ENCODE results near the gene SEM1.

SEM1 gene

GRCh38 chr7:96667026-96667425 is 42.6 kb downstream of the SEM1 start:
- no peak overlapping the region for H4K91ac ChIP-seq (ENCODE audit: low read length)
- no peaks in the 10 kb centered on the region for H3K4me1 ChIP-seq (ENCODE audit: control insufficient read depth, insufficient read depth, low read depth, low read length)
- no peak overlapping the region for H2AK5ac ChIP-seq (ENCODE audit: low read length, severe bottlenecking)
- H2BK5ac ChIP-seq (ENCODE audit: low read depth, low read length, poor library complexity, severe bottlenecking): no peak overlapping the region
- WGBS: 93% methylated on average over 5 of the region's 5 CpGs
- peaks cover 0 to 21% of the 10 kb centered on the region in 2 experiments for H3K36me3 ChIP-seq (ENCODE audit: control insufficient read depth in 1 of 2, insufficient read depth in 2 of 2, low read depth in 1 of 2, low read length in 2 of 2)
- no peak overlapping the region for H2AFZ ChIP-seq (ENCODE audit: low read depth, low read length)
- no peak overlapping the region for H2BK15ac ChIP-seq (ENCODE audit: low read depth, poor library complexity, severe bottlenecking)
- no peak overlapping the region for H4K8ac ChIP-seq (ENCODE audit: low read length)
- DNase-seq: no peak
- no peak overlapping the region for H3K23ac ChIP-seq (ENCODE audit: low read length in 2 of 2)
- H3K27me3 ChIP-seq (ENCODE audit: control insufficient read depth in 1 of 2, insufficient read depth in 1 of 2, low read length in 2 of 2): no peaks in the 10 kb centered on the region
- H2BK12ac ChIP-seq (ENCODE audit: low read length in 2 of 2): no peak overlapping the region
- no peaks in the 10 kb centered on the region for H3K9me3 ChIP-seq (ENCODE audit: control insufficient read depth, low read length)
- no peak overlapping the region for H3K4ac ChIP-seq (ENCODE audit: low read depth in 1 of 2, low read length in 2 of 2)
- H3K79me1 ChIP-seq (replicated peaks; ENCODE audit: low read length, poor library complexity, severe bottlenecking): no peaks in the 10 kb centered on the region
- no peak overlapping the region for H3K18ac ChIP-seq (ENCODE audit: low read depth in 1 of 2, low read length in 2 of 2)
- H3K4me2 ChIP-seq (ENCODE audit: low read length, poor library complexity, severe bottlenecking): no peak overlapping the region
- H2BK120ac ChIP-seq (ENCODE audit: low read depth, low read length): no peak overlapping the region
- H3K27ac ChIP-seq (ENCODE audit: low read length, poor library complexity, severe bottlenecking): no peak overlapping the region
- no peak overlapping the region for H3K14ac ChIP-seq (ENCODE audit: low read length in 2 of 2)
- no peak overlapping the region for H3K4me3 ChIP-seq (ENCODE audit: insufficient read depth in 1 of 2, low read depth in 1 of 2, low read length in 2 of 2)
- no peak overlapping the region for H3K9ac ChIP-seq (ENCODE audit: low read length)

- H4K8ac ChIP-seq (ENCODE audit: low read length): no peak overlapping the region
- H2BK5ac ChIP-seq (ENCODE audit: low read depth, low read length, poor library complexity, severe bottlenecking): no peak overlapping the region
- H3K79me1 ChIP-seq (replicated peaks; ENCODE audit: low read length, poor library complexity, severe bottlenecking): no peaks in the 10 kb centered on the region
- H3K4ac ChIP-seq (ENCODE audit: low read depth in 1 of 2, low read length in 2 of 2): no peak overlapping the region
- H3K4me1 ChIP-seq (ENCODE audit: control insufficient read depth, insufficient read depth, low read depth, low read length): no peaks in the 10 kb centered on the region
- no peak overlapping the region for H2AFZ ChIP-seq (ENCODE audit: low read depth, low read length)
- no peak overlapping the region for H3K27ac ChIP-seq (ENCODE audit: low read length, poor library complexity, severe bottlenecking)
- no peak overlapping the region for H2BK12ac ChIP-seq (ENCODE audit: low read length in 2 of 2)
- no peak overlapping the region for H2AK5ac ChIP-seq (ENCODE audit: low read length, severe bottlenecking)
- H3K14ac ChIP-seq (ENCODE audit: low read length in 2 of 2): no peak overlapping the region
- peaks cover 0 to 15% of the 10 kb centered on the region in 2 experiments for H3K36me3 ChIP-seq (ENCODE audit: control insufficient read depth in 1 of 2, insufficient read depth in 2 of 2, low read depth in 1 of 2, low read length in 2 of 2)
- no peak overlapping the region for H2BK15ac ChIP-seq (ENCODE audit: low read depth, poor library complexity, severe bottlenecking)
- no peak overlapping the region for H3K4me2 ChIP-seq (ENCODE audit: low read length, poor library complexity, severe bottlenecking)
- no peak overlapping the region for H2BK120ac ChIP-seq (ENCODE audit: low read depth, low read length)
- H4K91ac ChIP-seq (ENCODE audit: low read length): no peak overlapping the region
- no peak overlapping the region for H3K9ac ChIP-seq (ENCODE audit: low read length)
- no peak overlapping the region for H3K4me3 ChIP-seq (ENCODE audit: insufficient read depth in 1 of 2, low read depth in 1 of 2, low read length in 2 of 2)
- WGBS: no CpG with 5 or more reads among the region's 1 CpG
- DNase-seq: no peak
- H3K9me3 ChIP-seq (ENCODE audit: control insufficient read depth, low read length): no peaks in the 10 kb centered on the region
- H3K23ac ChIP-seq (ENCODE audit: low read length in 2 of 2): no peak overlapping the region
- H3K27me3 ChIP-seq (ENCODE audit: control insufficient read depth in 1 of 2, insufficient read depth in 1 of 2, low read length in 2 of 2): no peaks in the 10 kb centered on the region
- no peak overlapping the region for H3K18ac ChIP-seq (ENCODE audit: low read depth in 1 of 2, low read length in 2 of 2)
Observed at GRCh38 chr7:96665689-96666088, 44.0 kb downstream of the SEM1 start.

- Histone ChIP-seq H3K9ac (ENCODE audit: low read length) (no peak overlapping the region), H2AK5ac (ENCODE audit: low read length, severe bottlenecking) (no peak overlapping the region), H3K14ac (ENCODE audit: low read length in 2 of 2) (no peak overlapping the region), H2BK5ac (ENCODE audit: low read depth, low read length, poor library complexity, severe bottlenecking) (no peak overlapping the region), H4K91ac (ENCODE audit: low read length) (no peak overlapping the region), H3K4me1 (ENCODE audit: control insufficient read depth, insufficient read depth, low read depth, low read length) (no peaks in the 10 kb centered on the region), H3K9me3 (ENCODE audit: control insufficient read depth, low read length) (no peaks in the 10 kb centered on the region), H2BK12ac (ENCODE audit: low read length in 2 of 2) (no peak overlapping the region), H2AFZ (ENCODE audit: low read depth, low read length) (no peak overlapping the region), H4K8ac (ENCODE audit: low read length) (no peak overlapping the region), H3K27me3 (ENCODE audit: control insufficient read depth in 1 of 2, insufficient read depth in 1 of 2, low read length in 2 of 2) (no peaks in the 10 kb centered on the region), H3K4ac (ENCODE audit: low read depth in 1 of 2, low read length in 2 of 2) (no peak overlapping the region), H3K4me2 (ENCODE audit: low read length, poor library complexity, severe bottlenecking) (no peak overlapping the region), H3K79me1 (replicated peaks; ENCODE audit: low read length, poor library complexity, severe bottlenecking) (no peaks in the 10 kb centered on the region), H3K18ac (ENCODE audit: low read depth in 1 of 2, low read length in 2 of 2) (no peak overlapping the region), H3K4me3 (ENCODE audit: insufficient read depth in 1 of 2, low read depth in 1 of 2, low read length in 2 of 2) (no peak overlapping the region), H2BK120ac (ENCODE audit: low read depth, low read length) (no peak overlapping the region), H2BK15ac (ENCODE audit: low read depth, poor library complexity, severe bottlenecking) (no peak overlapping the region), H3K36me3 (ENCODE audit: control insufficient read depth in 1 of 2, insufficient read depth in 2 of 2, low read depth in 1 of 2, low read length in 2 of 2) (peaks cover 0 to 11% of the 10 kb centered on the region in 2 experiments), H3K27ac (ENCODE audit: low read length, poor library complexity, severe bottlenecking) (no peak overlapping the region), H3K23ac (ENCODE audit: low read length in 2 of 2) (no peak overlapping the region)
- 99% methylated on average over 2 of the region's 2 CpGs for WGBS
- no peak for DNase-seq
Observed at GRCh38 chr7:96664793-96665192, 44.9 kb downstream of the SEM1 start.

- Histone ChIP-seq H4K91ac (ENCODE audit: low read length) (no peak overlapping the region), H2BK5ac (ENCODE audit: low read depth, low read length, poor library complexity, severe bottlenecking) (no peak overlapping the region), H3K36me3 (ENCODE audit: control insufficient read depth in 1 of 2, insufficient read depth in 2 of 2, low read depth in 1 of 2, low read length in 2 of 2) (peaks cover 0 to 11% of the 10 kb centered on the region in 2 experiments), H3K4me3 (ENCODE audit: insufficient read depth in 1 of 2, low read depth in 1 of 2, low read length in 2 of 2) (no peak overlapping the region), H3K4me1 (ENCODE audit: control insufficient read depth, insufficient read depth, low read depth, low read length) (no peaks in the 10 kb centered on the region), H3K14ac (ENCODE audit: low read length in 2 of 2) (no peak overlapping the region), H2AFZ (ENCODE audit: low read depth, low read length) (no peak overlapping the region), H3K9me3 (ENCODE audit: control insufficient read depth, low read length) (no peaks in the 10 kb centered on the region), H3K9ac (ENCODE audit: low read length) (no peak overlapping the region), H2BK120ac (ENCODE audit: low read depth, low read length) (no peak overlapping the region), H3K23ac (ENCODE audit: low read length in 2 of 2) (no peak overlapping the region), H3K27me3 (ENCODE audit: control insufficient read depth in 1 of 2, insufficient read depth in 1 of 2, low read length in 2 of 2) (no peaks in the 10 kb centered on the region), H3K4me2 (ENCODE audit: low read length, poor library complexity, severe bottlenecking) (no peak overlapping the region), H2AK5ac (ENCODE audit: low read length, severe bottlenecking) (no peak overlapping the region), H3K18ac (ENCODE audit: low read depth in 1 of 2, low read length in 2 of 2) (no peak overlapping the region), H4K8ac (ENCODE audit: low read length) (no peak overlapping the region), H3K4ac (ENCODE audit: low read depth in 1 of 2, low read length in 2 of 2) (no peak overlapping the region), H2BK15ac (ENCODE audit: low read depth, poor library complexity, severe bottlenecking) (no peak overlapping the region), H3K27ac (ENCODE audit: low read length, poor library complexity, severe bottlenecking) (no peak overlapping the region), H2BK12ac (ENCODE audit: low read length in 2 of 2) (no peak overlapping the region), H3K79me1 (replicated peaks; ENCODE audit: low read length, poor library complexity, severe bottlenecking) (no peaks in the 10 kb centered on the region)
- WGBS: 96% methylated on average over 2 of the region's 3 CpGs
- no peak for DNase-seq
Observed at GRCh38 chr7:96663871-96664445, 45.7 kb downstream of the SEM1 start.
